Germinal center (tissue), 1 donor: Measurements from ENCODE around the gene COPZ1.

Experiments used
- DNase-seq: peaks from one replicate; pipeline ENCODE4 v3.0.0; 2012; ENCODE audit warnings: mixed read lengths, low spot score

The COPZ1 gene

DNA sequence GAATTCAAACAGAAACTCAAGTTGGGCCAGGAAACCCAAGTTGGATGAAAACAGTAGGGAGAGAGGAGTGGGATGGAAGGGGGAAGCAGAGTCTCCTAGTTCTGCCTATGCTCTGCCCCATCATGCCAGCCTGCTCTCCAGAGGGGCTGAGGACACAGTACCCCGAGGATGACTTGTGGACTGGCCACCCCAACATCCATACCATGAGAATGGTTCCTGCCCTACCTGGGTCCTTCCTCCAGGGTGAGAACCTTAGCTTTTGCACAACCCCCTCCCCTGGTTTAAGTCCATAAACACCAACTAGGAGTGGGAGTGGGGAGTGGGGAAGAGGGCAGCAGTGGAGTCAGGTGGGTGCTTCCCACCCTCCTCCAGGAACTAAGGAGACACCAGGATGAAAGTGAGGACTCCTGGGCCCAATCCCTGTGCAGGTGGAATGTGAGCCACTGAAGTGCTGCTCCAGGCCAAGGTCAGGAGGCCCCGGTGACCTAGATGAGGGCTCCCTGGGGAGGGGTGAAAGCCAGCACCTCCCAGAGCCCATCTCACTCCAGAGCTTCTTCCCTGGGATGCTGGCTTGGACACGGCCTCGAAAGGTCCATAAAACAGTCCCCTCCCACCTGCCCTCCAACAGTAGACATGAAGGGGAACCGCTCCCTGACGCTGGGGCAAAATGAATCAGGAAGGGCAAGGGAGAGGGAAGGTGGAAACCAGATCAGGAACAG is 53.0 kb downstream of the COPZ1 start:
- no peak for DNase-seq

- peak; percentile 27 for DNase-seq
Observed at GRCh38 chr12:54378796-54379397, 54.0 kb downstream of the COPZ1 start.

GRCh38 chr12:54379398-54380201 is 54.7 kb downstream of the COPZ1 start:
- peak; percentile 93 for DNase-seq

GRCh38 chr12:54381136-54381535 is 56.2 kb downstream of the COPZ1 start:
- DNase-seq = no peak

- DNase-seq = no peak
Observed at GRCh38 chr12:54383041-54383609, 58.2 kb downstream of the COPZ1 start.

DNA sequence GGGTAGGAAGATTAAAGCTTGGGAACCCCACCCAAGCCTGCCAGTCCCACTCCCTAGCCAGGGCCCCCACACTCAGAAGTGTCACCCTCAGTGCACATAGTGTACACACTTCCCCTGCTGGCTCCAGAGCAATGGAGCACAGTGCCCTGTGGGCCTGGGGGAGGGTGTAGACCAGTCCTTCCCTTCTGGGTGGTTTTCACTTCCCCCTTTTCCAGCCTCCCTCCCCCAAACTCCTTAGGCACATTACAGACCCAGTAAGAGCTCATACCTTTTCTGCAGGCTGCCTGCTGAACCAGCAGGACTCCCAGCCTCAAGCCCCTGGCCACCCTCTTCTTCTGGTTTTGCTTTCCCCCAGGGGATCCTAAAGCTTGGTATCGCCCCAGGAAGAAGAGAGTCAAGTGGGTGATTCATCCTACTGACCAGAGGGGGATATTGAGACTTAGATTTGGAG is 59.7 kb downstream of the COPZ1 start, which contains the start of gene ZNF385A:
Gene ZNF385A (minus strand): TSS at position 143 of the 451 bp plus-strand sequence. CDS start 219 bp downstream, outside the sequence.
- peak; percentile 71 for DNase-seq

GRCh38 chr12:54385251-54385914 is 60.5 kb downstream of the COPZ1 start:
- DNase-seq = peak; percentile 51

GRCh38 chr12:54386403-54387113 is 61.6 kb downstream of the COPZ1 start:
- DNase-seq = no peak

DNA sequence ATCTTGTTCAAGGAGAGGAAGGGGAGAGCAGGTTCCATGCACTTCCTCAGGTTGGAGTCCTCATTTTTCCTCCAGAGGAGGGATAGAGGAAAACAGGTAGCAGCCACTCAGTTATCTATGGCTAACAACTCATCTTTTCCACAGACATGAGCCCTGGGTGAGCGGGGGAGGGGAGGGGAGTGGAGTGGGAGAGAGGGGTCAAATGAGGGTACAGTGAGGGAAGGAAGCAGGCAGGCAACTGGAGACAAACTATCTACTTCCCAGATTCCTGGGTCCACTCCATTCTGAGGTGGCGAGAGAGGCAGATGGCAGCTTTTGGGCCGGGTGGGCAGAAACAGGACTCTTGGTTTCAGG is 62.2 kb downstream of the COPZ1 start:
- no peak for DNase-seq

GRCh38 chr12:54388237-54389133 is 63.6 kb downstream of the COPZ1 start:
- DNase-seq = no peak

- DNase-seq = no peak
Observed at GRCh38 chr12:54389134-54389508, 64.2 kb downstream of the COPZ1 start.

- DNase-seq = no peak
Observed at GRCh38 chr12:54389607-54390175, 64.8 kb downstream of the COPZ1 start.

- DNase-seq = no peak
Observed at GRCh38 chr12:54390176-54390667, 65.3 kb downstream of the COPZ1 start.

DNA sequence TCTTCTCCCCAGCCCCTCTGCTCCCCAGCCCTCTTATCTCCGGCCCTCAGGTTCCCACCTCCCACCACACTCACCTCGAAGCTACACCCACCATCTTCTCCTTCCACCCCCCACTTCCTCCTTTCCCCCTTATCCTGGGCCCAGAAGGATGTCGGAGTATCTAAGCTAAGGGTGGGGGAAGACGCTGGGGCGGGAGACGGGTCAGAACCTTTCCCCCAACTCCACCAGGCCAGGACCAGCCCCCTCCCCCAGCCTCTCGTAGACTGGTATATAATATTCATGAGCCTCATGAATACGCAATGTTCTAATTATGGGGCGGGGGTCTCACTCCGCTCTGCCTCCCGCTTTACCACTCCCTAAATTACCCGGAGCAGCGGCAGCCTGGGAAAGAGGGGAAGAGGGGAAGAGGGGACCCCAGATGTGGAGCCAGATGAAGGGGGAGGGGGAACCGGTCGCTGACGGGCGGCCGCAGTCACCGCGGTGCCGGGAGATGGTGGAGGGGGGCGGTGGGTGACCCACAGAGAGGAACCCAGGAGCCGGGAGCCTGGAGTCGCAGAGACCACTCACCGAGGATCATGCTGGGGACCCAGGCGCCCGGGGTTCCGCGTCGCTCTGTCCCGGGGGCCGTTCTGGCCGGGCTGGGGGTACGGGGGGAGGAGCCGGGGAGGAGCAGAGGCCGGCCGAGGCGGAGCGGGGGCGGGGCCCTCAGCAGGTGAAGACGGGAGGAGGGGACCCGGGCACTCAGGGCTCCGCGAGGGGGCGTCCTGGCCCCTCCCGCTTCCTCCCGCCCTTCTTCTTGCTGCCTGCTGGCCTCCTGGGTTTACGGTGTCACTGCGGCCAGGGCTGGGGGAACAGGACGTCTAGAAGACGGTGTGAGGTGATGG is 66.0 kb downstream of the COPZ1 start:
- peak; percentile 92 for DNase-seq

DNA sequence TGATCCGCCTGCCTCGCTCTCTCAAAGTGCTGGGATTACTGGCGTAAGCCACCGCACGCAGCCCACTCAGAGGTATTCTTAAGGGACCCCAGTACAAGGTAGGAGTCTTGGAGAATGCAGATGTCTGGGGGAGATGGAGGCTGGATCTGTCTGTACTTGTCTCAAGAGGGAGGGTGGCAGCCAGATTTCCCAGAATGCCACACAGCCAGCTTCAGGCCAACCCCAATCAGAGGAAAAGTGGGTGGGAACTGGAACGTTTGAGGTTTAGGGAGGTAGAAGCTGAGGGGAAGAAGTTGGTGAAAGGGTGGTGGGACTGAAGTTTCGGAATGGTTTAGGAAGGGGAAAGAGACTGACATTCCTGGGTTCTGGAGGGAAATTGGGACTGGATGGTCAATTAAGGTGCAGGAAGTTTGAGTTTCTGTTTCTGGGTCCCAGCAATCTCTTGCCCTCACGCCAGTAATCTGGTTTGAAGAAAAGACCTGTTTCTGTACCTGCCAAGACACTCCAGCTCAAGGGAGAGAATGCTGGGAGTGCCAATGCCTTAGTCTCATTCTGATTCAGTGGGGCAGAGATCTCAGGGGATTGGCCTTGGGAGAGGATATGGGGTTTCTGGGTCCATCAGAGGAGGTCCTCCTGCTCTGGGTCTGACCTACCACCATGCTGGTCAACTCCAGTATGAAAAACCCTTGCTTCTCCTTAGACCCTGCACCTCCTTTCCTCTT is 67.7 kb downstream of the COPZ1 start:
- DNase-seq = no peak

DNA sequence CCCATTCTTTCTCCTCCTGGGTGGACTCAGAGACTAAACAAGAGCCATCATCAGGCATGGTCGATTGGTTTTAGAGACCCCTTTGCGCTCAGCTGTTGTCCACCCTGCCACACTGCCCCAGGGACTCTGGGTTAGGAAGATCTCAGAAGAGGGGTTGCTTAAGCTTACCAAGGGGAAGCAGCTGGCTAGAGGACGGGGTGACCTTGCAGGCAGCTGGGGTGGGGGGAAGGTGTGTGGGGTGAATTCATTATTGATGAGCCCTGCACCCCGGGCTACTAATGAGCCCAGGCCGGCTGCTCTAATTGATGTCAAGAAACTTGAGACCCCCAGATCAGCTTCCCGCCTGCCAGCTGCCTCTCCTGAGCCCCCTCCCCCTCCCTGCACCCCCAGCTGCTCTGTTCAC is 68.3 kb downstream of the COPZ1 start:
- DNase-seq = no peak

DNA sequence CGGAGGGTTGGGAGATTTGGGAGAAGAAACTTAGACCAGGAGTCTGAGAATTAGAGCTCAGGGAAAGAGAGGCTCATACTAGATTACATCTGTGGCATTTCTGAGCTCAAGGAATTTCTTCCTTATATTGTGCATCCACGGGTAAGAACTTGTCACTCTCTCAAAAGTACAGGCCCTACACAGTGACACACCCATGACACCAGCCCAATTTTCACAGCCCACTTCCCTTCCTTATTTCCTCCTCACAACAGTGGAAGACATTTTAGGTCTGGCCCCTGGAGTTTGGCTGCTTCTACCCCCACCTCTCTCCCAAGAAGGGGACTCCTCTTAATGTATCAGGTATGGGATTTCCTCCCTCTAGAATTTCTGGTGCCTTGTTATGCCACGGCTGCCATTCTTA is 68.8 kb downstream of the COPZ1 start:
- no peak for DNase-seq

- DNase-seq = no peak
Observed at GRCh38 chr12:54394281-54394719, 69.4 kb downstream of the COPZ1 start.
